ENCODE data around the gene RNASE7.

Gene RNASE7

GRCh38 chr14:21022686-21023085, 19.5 kb upstream of the RNASE7 start:
- no peak for TF ChIP-seq CTCF (IDR thresholded peaks at IDR 0.05; ENCODE audit: low read depth, low read length, missing control alignments)
- no peak for DNase-seq (ENCODE audit: extremely low read depth, low read depth)
- H3K4me3 ChIP-seq (replicated peaks; ENCODE audit: low read depth, low read length): no peak overlapping the region

GRCh38 chr14:21023174-21023573, 19.0 kb upstream of the RNASE7 start:
- TF ChIP-seq CTCF (IDR thresholded peaks at IDR 0.05; ENCODE audit: low read depth, low read length, missing control alignments): no peak

GRCh38 chr14:21023817-21024584, 18.2 kb upstream of the RNASE7 start:
- DNase-seq (ENCODE audit: extremely low read depth, low read depth): no peak
- peak overlapping the region; percentile 34 for H3K4me3 ChIP-seq (replicated peaks; ENCODE audit: low read depth, low read length)
- TF ChIP-seq CTCF (IDR thresholded peaks at IDR 0.05; ENCODE audit: low read depth, low read length, missing control alignments): no peak

More at GRCh38 chr14:21023174-21023573, 19.0 kb upstream of the RNASE7 start:
- DNase-seq (ENCODE audit: extremely low read depth, low read depth): no peak
- H3K4me3 ChIP-seq (replicated peaks; ENCODE audit: low read depth, low read length): no peak overlapping the region

- TF ChIP-seq CTCF (IDR thresholded peaks at IDR 0.05; ENCODE audit: low read depth, low read length, missing control alignments): no peak
- peak within 1 kb of the TSS; percentile 34 for H3K4me3 ChIP-seq (replicated peaks; ENCODE audit: low read depth, low read length)
- no peak for DNase-seq (ENCODE audit: extremely low read depth, low read depth)
Measured at GRCh38 chr14:21024585-21025370, 17.4 kb upstream of the RNASE7 start, which contains the start of gene NDRG2. NDRG2 (minus strand) TSS chr14:21025061; CDS start chr14:21023315, 1,746 bp downstream.

- no peak for DNase-seq (ENCODE audit: extremely low read depth, low read depth)
- peak overlapping the region; percentile 34 for H3K4me3 ChIP-seq (replicated peaks; ENCODE audit: low read depth, low read length)
- TF ChIP-seq CTCF (IDR thresholded peaks at IDR 0.05; ENCODE audit: low read depth, low read length, missing control alignments): no peak
Measured at GRCh38 chr14:21025371-21026273, 16.5 kb upstream of the RNASE7 start.

- no peak for DNase-seq (ENCODE audit: extremely low read depth, low read depth)
- no peak overlapping the region for H3K4me3 ChIP-seq (replicated peaks; ENCODE audit: low read depth, low read length)
- no peak for TF ChIP-seq CTCF (IDR thresholded peaks at IDR 0.05; ENCODE audit: low read depth, low read length, missing control alignments)
Measured at GRCh38 chr14:21026274-21026987, 15.7 kb upstream of the RNASE7 start.
